ENCODE results near the gene ZFP36L2. TPM values are rescaled to one million over a fixed set of nuclear protein-coding genes. Genes with fewer than 3 reads are reported as not detected.

The ZFP36L2 gene
- total and polyA plus RNA-seq, 9 of the 15 experiments (the other 6 are each of a cell fraction or from before 2014, with no cell fraction given): 4.1 to 60.6 (median 20.3) TPM

- Histone ChIP-seq H3K36me3 (ENCODE audit: control insufficient read depth, insufficient read depth, low read length) (peaks cover 19% of the 10 kb centered on the region), H3K4me3 (peak overlapping the region; percentile 62), H3K79me2 (ENCODE audit: control insufficient read depth, insufficient read depth, low read length) (peaks cover 48% of the 10 kb centered on the region), H3K4me1 (replicated peaks in 1 of 2; ENCODE audit: control insufficient read depth in 2 of 2, insufficient read depth in 2 of 2, low read length in 2 of 2) (peaks cover 19 to 41% of the 10 kb centered on the region in 2 experiments; a peak in 4 of 5 replicates), H3K9ac (ENCODE audit: insufficient read depth in 1 of 2, low read depth in 2 of 2, low read length in 2 of 2) (peak overlapping the region; percentile 50 to 91), H2AFZ (ENCODE audit: low read depth, low read length) (peak overlapping the region; percentile 91), H3K4me2 (ENCODE audit: insufficient read depth, low read length) (peak overlapping the region; percentile 90), H3K27ac (ENCODE audit: extremely low read depth, low read depth, low read length) (peak overlapping the region; percentile 86), H4K20me1 (replicated peaks; ENCODE audit: control insufficient read depth, insufficient read depth, low read length) (no peaks in the 10 kb centered on the region), H3K27me3 (ENCODE audit: control insufficient read depth in 2 of 2, insufficient read depth in 2 of 2, low read length in 2 of 2) (no peaks in the 10 kb centered on the region), H3K9me1 (ENCODE audit: control insufficient read depth, insufficient read depth, low read length) (no peaks in the 10 kb centered on the region), H3K9me3 (replicated peaks; ENCODE audit: control insufficient read depth, insufficient read depth, low read depth, low read length) (no peaks in the 10 kb centered on the region)
- 8% methylated on average over 4 of the region's 8 CpGs for WGBS (ENCODE audit: insufficient coverage, low coverage, missing lambda C conversion rate)
- ATAC-seq (no peak), DNase-seq (ENCODE audit: extremely low read depth in 1 of 4, low spot score in 3 of 4) (peak in 3 of 4 experiments; percentile 52 to 58 (median 53)), FAIRE-seq (no peak)
- in situ Hi-C loops (cut with MboI) (no loop called here), intact Hi-C loops (cut with micrococcal nuclease) (no loop called here)
- POLR2A ChIA-PET: interaction anchor here (0.6 to 1.8 kb wide), 5 partner anchors 8 to 395 kb away, joined by 4 to 9 read pairs (median 4); partner anchors contain the start of gene ZFP36L2
- CTCF ChIA-PET (ENCODE audit: low intra/inter-chr PET ratio): interaction anchor here (0.7 to 0.8 kb wide), 2 partner anchors 33 to 244 kb away, joined by 3 to 5 read pairs; no protein-coding TSS in a partner anchor
- no TSS peak for BruUV-seq (replicated peaks)
- 0 out of 2 replicates have a peak, but pooled peaks have one; percentile 56 for TF ChIP-seq TRIM25 (IDR thresholded peaks at IDR 0.05; ENCODE audit: borderline replicate concordance)
- no peak; the same call in 1 of the 2 replicates for TF ChIP-seq SMARCA5 (IDR thresholded peaks at IDR 0.05)
- TF ChIP-seq CBX5 (IDR thresholded peaks at IDR 0.05; ENCODE audit: borderline replicate concordance, low read depth): no peak
- peak; percentile 98 for TF ChIP-seq HDGF (IDR thresholded peaks at IDR 0.05)
- peak; percentile 17 for TF ChIP-seq NKRF (IDR thresholded peaks at IDR 0.05; ENCODE audit: borderline replicate concordance)
- TF ChIP-seq ARID2 (IDR thresholded peaks at IDR 0.05): 0 out of 2 replicates have a peak, but pooled peaks have one; percentile 6
- peak; percentile 80 for TF ChIP-seq OTX1 (CRISPR knock-in tag; IDR thresholded peaks at IDR 0.05)
- TF ChIP-seq THRAP3 (IDR thresholded peaks at IDR 0.05; ENCODE audit: borderline replicate concordance): peak; percentile 42; the same call in 1 of the 2 replicates
- 0 out of 2 replicates have a peak, but pooled peaks have one; percentile 19 for TF ChIP-seq HLTF (IDR thresholded peaks at IDR 0.05)
- TF ChIP-seq ZNF134 (CRISPR knock-in tag; conservative IDR thresholded peaks at IDR 0.05): no peak
- TF ChIP-seq FOXK2 (conservative IDR thresholded peaks at IDR 0.05 in 1 of 2, IDR thresholded peaks at IDR 0.05 in 1 of 2; ENCODE audit: low read depth in 2 of 2): peak; percentile 52 to 59; a peak in 2 of 4 replicates
- TF ChIP-seq, protein P1, sequence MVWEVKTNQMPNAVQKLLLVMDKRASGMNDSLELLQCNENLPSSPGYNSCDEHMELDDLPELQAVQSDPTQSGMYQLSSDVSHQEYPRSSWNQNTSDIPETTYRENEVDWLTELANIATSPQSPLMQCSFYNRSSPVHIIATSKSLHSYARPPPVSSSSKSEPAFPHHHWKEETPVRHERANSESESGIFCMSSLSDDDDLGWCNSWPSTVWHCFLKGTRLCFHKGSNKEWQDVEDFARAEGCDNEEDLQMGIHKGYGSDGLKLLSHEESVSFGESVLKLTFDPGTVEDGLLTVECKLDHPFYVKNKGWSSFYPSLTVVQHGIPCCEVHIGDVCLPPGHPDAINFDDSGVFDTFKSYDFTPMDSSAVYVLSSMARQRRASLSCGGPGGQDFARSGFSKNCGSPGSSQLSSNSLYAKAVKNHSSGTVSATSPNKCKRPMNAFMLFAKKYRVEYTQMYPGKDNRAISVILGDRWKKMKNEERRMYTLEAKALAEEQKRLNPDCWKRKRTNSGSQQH (CRISPR knock-in tag; IDR thresholded peaks at IDR 0.05): peak; percentile 28; the same call in 1 of the 2 replicates
- TF ChIP-seq FIP1L1 (IDR thresholded peaks at IDR 0.05; ENCODE audit: low read depth, low read length, poor library complexity, severe bottlenecking): no peak
- no peak for TF ChIP-seq GABPB2 (CRISPR knock-in tag; conservative IDR thresholded peaks at IDR 0.05)
- TF ChIP-seq HDAC1 (IDR thresholded peaks at IDR 0.05): peak in 1 of 2 experiments; percentile 8; a peak in 1 of 4 replicates
- TF ChIP-seq, protein P2, sequence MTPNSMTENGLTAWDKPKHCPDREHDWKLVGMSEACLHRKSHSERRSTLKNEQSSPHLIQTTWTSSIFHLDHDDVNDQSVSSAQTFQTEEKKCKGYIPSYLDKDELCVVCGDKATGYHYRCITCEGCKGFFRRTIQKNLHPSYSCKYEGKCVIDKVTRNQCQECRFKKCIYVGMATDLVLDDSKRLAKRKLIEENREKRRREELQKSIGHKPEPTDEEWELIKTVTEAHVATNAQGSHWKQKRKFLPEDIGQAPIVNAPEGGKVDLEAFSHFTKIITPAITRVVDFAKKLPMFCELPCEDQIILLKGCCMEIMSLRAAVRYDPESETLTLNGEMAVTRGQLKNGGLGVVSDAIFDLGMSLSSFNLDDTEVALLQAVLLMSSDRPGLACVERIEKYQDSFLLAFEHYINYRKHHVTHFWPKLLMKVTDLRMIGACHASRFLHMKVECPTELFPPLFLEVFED (CRISPR knock-in tag; conservative IDR thresholded peaks at IDR 0.05): 0 out of 2 replicates have a peak, but pooled peaks have one; percentile 60
Measured at GRCh38 chr2:43218702-43219382, 7.6 kb downstream of the ZFP36L2 start.

Data from K562 (cell line).